Measurements from ENCODE around the gene ZBTB21. TPM values are rescaled to one million over a fixed set of nuclear protein-coding genes. Genes with fewer than 3 reads are reported as not detected.

The ZBTB21 gene
- total and polyA plus RNA-seq, 12 donors: 6.8 to 39.1 (median 12.4) TPM

DNA sequence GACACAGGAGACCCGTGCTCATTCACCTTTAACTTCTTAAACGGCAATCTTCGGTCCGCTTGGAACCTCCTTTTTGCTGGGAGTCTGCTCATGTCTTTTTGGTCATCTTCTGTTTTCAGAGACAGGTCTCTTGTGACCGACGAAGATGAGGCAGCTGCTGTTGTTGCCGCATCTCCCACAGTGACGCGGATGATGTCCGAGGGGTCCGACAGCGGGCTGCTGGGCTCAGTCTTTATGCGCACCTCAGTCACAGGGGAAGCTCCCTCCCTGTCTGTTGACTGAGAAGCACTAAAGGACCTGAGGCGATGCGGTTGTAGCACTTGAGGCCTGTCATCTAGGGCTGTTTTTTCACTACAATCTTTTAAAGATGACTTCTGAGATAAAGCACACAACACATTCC lies 17.6 kb downstream of the ZBTB21 start:
- WGBS, 4 donors: 96 to 98% (median 98%) methylated on average over 15 of the region's 15 CpGs
- Histone ChIP-seq H3K4me3 (no peak overlapping the region), H3K27me3 (no peaks in the 10 kb centered on the region), H3K27ac (no peak overlapping the region), H3K36me3 (replicated peaks in 1 of 2) (peaks cover 0 to 35% of the 10 kb centered on the region in 2 donors), H3K9me3 (replicated peaks in 1 of 3) (no peaks in the 10 kb centered on the region), H3K4me1 (replicated peaks in 1 of 2) (no peaks in the 10 kb centered on the region)
- intact Hi-C loops (cut with DNase I): no loop called here
- TF ChIP-seq CTCF (IDR thresholded peaks at IDR 0.05): no peak
- TF ChIP-seq POLR2A (IDR thresholded peaks at IDR 0.05): no peak
- DNase-seq: no peak

GRCh38 chr21:41991659-41992058 lies 18.5 kb downstream of the ZBTB21 start:
- WGBS, 4 donors: 97 to 98% (median 98%) methylated on average over 16 of the region's 16 CpGs
- no peak for TF ChIP-seq POLR2A (IDR thresholded peaks at IDR 0.05)
- no peak for TF ChIP-seq CTCF (IDR thresholded peaks at IDR 0.05)
- no peak overlapping the region for H3K27ac ChIP-seq
- H3K36me3 ChIP-seq (replicated peaks in 1 of 2): peaks cover 0 to 35% of the 10 kb centered on the region in 2 donors
- H3K4me1 ChIP-seq (replicated peaks in 1 of 2): no peaks in the 10 kb centered on the region
- intact Hi-C loops (cut with DNase I): no loop called here
- DNase-seq: no peak
- H3K27me3 ChIP-seq: no peaks in the 10 kb centered on the region
- H3K4me3 ChIP-seq: no peak overlapping the region
- no peaks in the 10 kb centered on the region for H3K9me3 ChIP-seq (replicated peaks in 1 of 3)

- H3K27me3 ChIP-seq: no peaks in the 10 kb centered on the region
- H3K4me3 ChIP-seq: no peak overlapping the region
- intact Hi-C loops (cut with DNase I): no loop called here
- DNase-seq: no peak
- 91 to 100% (median 95%) methylated on average over 2 of the region's 2 CpGs for WGBS, 4 donors
- H3K27ac ChIP-seq: no peak overlapping the region
- H3K4me1 ChIP-seq (replicated peaks in 1 of 2): no peaks in the 10 kb centered on the region
- H3K36me3 ChIP-seq (replicated peaks in 1 of 2): peaks cover 0 to 35% of the 10 kb centered on the region in 2 donors
- no peak for TF ChIP-seq CTCF (IDR thresholded peaks at IDR 0.05)
- no peak for TF ChIP-seq POLR2A (IDR thresholded peaks at IDR 0.05)
- H3K9me3 ChIP-seq (replicated peaks in 1 of 3): no peaks in the 10 kb centered on the region
Observed at GRCh38 chr21:41989698-41990097, 20.5 kb downstream of the ZBTB21 start.

DNA sequence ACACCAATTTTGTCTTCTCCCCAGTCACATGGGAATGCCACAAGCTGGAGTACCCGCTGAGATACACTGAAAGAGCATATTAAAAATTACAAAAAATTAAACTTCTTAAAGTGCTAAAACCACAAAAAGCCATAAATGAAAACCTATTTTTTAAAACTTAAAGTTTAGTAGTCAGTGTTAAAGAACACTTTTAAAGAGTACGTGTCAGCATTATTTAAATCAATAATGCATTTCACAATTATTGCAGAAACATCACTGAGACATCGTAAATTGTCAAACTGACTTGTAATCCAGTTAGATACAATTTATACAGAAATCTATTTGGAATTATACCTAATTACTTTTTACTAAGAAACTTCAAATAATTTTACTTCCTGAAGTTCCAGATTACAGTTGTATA lies 22.9 kb downstream of the ZBTB21 start:
- intact Hi-C loops (cut with DNase I): no loop called here
- no peaks in the 10 kb centered on the region for H3K4me1 ChIP-seq (replicated peaks in 1 of 2)
- H3K36me3 ChIP-seq (replicated peaks in 1 of 2): peaks cover 0 to 19% of the 10 kb centered on the region in 2 donors
- no peak overlapping the region for H3K4me3 ChIP-seq
- no peaks in the 10 kb centered on the region for H3K27me3 ChIP-seq
- no peak for TF ChIP-seq POLR2A (IDR thresholded peaks at IDR 0.05)
- no peak for TF ChIP-seq CTCF (IDR thresholded peaks at IDR 0.05)
- no peak overlapping the region for H3K27ac ChIP-seq
- H3K9me3 ChIP-seq (replicated peaks in 1 of 3): no peaks in the 10 kb centered on the region
- WGBS, 4 donors: 96 to 98% (median 97%) methylated on average over 3 of the region's 3 CpGs
- no peak for DNase-seq

Data from adrenal gland (tissue), 12 donors.